GM19397 (cell line): Measurements from ENCODE around the gene MAPK11.

ENCODE experiments used
- ATAC-seq: cut with Tn5 transposase; IDR thresholded peaks from one replicate; pipeline ENCODE4 v1.9.1; 2021; ENCODE audit warnings: mild to moderate bottlenecking, moderate library complexity; ENCODE audit not compliant: unreplicated experiment

The MAPK11 gene

GRCh38 chr22:50296658-50297490 is 26.7 kb upstream of the MAPK11 start:
- no peak for ATAC-seq

- ATAC-seq: no peak
Measured at GRCh38 chr22:50294319-50294656, 24.1 kb upstream of the MAPK11 start.

- no peak for ATAC-seq
Measured at GRCh38 chr22:50293441-50294318, 23.5 kb upstream of the MAPK11 start.

GRCh38 chr22:50292643-50293440 is 22.7 kb upstream of the MAPK11 start:
- ATAC-seq: no peak

GRCh38 chr22:50289942-50290630 is 19.9 kb upstream of the MAPK11 start:
- no peak for ATAC-seq

GRCh38 chr22:50289151-50289941 is 19.2 kb upstream of the MAPK11 start:
- ATAC-seq: no peak

GRCh38 chr22:50287731-50288130 is 17.6 kb upstream of the MAPK11 start:
- ATAC-seq: no peak

DNA sequence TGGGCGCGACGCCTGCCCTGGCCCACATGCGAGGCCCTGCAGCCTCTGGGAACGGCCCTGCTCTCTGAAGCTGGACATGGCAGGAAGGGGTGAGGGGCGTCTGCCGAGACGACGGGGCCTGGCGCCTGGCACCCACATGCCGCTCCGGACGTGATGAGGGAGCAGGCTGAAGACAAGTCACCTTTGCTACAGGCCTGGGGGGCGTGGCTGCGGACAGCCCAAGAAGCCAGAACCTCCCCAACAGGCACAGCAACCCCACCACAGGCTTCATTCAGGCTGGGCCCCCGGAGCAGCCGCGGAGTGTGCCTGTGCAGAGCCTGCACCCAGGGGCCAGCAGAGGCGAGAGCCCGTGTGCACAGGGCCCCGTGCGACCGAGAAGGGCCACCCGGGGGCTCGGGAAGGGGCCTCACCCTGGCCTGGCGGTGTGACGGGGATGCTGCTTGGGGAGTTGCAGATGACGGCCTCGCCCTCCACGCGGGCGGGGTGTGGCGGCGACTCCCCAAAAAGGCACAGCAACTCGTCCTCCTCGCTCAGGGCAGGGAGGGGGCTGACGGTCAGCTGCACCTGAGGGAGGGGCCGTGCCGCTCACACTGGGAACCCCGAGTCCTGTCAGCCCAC is 16.6 kb upstream of the MAPK11 start:
- ATAC-seq: no peak

DNA sequence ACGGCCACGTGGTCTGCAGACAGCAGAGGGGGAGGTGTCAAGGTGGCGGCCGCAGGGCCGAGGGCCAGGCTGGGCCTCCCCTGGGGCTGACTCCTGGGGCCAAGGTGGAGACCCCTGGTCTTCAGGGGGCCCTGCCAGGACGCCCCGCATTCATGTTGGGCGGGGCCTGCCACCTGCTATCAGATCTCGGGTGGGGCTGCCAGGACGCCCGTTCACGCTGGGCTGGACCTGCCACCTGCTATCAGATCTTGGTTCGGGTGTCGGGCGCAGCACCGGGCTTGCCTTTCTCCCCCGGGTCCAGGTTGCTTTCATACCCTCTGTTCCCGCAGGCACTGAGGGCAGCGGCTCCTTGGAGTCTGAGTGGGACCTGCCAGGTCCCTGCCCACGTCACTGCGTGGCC is 16.1 kb upstream of the MAPK11 start:
- ATAC-seq: no peak

GRCh38 chr22:50285568-50286229 is 15.5 kb upstream of the MAPK11 start:
- no peak for ATAC-seq

DNA sequence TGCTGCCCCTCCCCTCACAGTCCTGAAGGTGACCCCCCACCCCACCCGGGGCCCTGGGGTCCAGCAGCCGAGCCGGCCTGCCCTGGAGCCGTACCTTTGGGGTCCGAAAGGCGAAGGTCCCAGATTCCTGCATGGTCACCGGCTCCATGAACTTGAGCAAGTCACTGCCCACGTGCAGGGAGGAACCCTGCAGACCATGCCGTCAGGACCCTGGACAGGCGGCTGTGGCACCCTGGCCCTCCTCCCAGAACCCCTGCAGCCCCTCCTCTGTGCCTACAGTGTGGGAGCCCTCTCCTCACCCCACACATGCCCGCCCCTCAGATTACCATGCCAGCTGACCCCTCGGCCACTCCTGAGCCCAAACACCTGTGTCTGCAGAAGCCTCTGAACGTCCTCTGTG is 14.3 kb upstream of the MAPK11 start:
- ATAC-seq: no peak

DNA sequence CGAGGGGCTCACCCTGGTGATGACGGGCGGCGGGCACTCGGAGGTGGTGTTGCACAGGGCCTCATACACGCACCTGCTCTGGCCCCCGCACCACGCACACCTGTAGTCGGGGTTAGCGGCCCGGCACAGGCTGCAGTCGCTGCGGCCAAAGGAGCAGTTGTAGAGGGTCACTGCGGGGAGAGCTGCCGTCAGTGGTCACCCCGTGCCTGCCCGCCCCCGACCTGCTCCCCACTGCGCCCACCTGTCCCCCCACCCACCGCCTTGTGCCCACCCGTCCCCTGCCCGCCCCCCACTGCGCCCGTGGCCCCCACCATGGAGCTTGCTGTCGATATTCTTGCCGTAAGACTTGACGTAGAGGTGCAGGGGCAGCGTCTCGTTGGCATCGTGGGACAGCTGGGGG is 13.6 kb upstream of the MAPK11 start:
- no peak for ATAC-seq

DNA sequence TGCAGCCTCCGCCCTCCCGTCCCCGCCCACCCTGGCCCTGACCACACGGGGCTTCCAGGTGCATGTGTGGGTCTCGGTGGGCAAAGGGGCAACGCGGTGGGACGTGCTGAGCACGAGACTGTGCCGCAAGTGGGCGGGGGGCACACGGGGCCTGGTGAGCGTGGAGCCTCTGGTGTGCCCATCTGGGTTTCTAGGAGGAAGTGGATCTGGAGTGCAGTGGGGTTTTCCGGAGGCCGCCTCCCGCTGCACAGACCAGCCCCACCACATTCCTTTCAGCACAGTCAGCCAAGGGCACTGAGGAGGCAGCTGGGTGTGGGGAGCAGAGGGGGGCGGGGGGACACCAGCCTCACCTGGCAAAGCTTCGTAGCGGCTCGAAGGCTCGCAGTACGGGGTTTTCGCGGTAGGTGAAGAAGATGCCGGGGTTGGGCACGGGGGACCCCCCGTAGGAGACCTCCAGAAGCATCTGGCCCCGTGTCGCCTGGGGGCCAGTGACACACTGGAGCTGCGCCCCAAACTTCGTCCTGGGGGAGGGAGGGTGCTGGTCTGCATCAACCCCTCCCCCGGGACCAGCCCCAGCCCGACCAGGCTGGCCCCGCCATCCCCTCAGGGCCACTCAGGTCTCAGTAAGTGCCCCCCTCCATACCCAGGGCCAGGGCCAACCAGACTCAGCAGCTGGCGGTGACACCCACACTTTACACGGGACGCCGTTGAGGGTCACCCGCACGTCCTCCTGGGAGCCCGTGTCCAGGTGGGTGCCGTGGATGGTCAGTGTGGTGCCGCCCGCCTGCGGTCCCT is 12.4 kb upstream of the MAPK11 start:
- no peak for ATAC-seq

- ATAC-seq: no peak
Measured at GRCh38 chr22:50281957-50282356, 11.8 kb upstream of the MAPK11 start.

DNA sequence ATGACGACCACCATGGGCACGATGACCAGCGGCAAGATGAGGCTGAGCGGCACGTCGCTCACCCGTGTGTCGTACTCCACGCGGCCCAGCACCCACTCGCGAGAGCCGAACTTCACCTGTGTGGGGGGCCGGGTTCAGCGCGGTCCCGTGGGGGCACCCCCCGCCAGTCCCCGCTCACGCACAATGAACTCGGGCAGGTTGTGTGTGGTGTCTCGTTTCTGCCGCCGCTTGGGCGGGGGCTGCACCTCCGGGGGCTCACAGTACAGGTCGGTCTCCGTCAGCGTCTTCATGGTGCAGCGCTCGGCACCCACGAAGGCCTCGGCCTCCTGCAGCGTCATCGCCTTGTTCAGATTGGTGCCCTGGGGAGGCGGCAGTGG is 11.2 kb upstream of the MAPK11 start:
- no peak for ATAC-seq

- ATAC-seq: no peak
Measured at GRCh38 chr22:50280708-50281383, 10.7 kb upstream of the MAPK11 start.

DNA sequence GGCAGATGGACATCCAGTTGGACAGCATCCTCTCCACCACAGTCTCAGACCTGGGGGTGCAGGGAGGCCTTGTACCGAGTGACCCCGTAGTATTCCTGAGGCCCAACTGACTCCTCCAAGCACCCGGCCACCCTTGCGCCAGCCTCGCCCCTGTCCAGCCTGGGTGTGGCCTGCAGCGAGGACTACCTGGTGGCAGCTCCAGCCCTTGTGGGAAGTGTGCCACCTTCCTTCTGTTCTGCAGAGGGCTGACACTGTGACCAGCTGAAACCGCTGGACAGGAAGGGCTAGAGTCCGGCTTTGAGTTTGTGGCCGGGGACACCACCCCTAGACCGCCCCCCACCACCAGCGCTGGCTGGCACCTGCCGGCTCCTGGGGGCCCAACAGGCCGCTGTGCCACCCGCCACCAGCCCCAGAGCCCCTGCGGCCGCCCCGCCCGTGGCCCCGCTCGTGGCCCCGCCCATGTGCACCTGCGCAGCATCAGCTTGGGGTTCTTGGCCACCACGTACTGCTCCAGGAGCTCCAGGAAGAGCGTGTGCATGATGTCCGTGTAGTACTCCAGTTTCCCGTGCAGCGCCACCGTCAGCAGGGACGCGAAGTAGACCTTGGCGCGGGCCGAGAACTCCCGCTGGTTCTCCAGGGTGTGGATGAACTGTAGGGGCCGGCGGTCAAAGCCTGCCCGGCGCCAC is 10.0 kb upstream of the MAPK11 start:
- ATAC-seq: no peak
